ENCODE data around the gene TRMT112. TPM values are rescaled to one million over a fixed set of nuclear protein-coding genes. Genes with fewer than 3 reads are reported as not detected.

The TRMT112 gene
- total and polyA plus RNA-seq, 10 of the 15 experiments (the other 5 are each of a cell fraction or from before 2014, with no cell fraction given): 212 to 455 (median 308) TPM

DNA sequence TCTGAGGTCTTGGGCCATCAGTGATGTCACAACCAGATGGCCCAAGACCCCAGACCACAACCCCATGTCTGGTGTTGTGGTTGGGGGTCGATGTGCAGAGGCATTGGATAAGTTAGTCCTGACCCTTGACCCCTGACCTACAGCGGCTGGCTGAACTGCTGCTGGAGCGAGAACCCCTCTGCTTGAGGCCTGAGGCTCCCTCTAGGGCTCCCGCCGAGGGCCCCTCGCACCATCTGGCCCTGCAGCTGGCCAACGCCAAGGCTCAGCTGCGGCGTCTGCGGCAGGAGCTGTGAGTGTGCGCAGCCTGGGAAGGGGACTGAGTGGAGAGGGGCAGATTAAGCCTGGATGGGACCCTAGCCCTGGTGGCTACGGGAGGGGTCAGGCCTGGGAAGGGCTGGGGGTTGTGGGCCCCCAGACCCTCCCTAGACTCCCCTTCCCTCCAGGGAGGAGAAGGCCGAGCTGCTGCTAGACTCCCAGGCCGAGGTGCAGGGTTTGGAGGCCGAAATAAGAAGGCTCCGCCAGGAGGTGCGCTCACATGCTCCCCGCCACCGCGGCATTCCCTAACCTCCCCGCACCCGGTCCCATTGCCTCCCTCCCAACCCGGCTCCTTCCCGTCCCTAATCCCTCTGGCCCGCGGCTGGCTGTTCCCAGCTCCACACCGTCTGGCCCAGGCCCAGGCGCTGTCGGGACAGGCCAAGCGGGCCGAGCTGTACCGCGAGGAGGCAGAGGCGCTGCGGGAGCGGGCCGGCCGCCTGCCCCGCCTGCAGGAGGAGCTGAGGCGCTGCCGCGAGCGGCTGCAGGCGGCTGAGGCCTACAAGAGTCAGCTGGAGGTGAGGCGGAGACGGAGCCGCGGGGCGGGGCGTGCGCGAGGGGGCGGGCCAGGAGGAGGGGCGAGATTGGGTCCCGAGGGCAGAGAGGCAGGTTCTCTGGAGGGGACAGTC, 24.8 kb upstream of the TRMT112 start:
- Histone ChIP-seq H3K9me3 (replicated peaks; ENCODE audit: control insufficient read depth, insufficient read depth, low read length) (no peaks in the 10 kb centered on the region), H3K9ac (ENCODE audit: control insufficient read depth, insufficient read depth, low read length) (no peak overlapping the region; the same call in 1 of the 2 replicates), H4K20me1 (ENCODE audit: control insufficient read depth, insufficient read depth) (no peaks in the 10 kb centered on the region; the same call in 1 of the 2 replicates), H3K27me3 (replicated peaks in 1 of 2; ENCODE audit: control insufficient read depth in 2 of 2, insufficient read depth in 2 of 2, low read length in 1 of 2) (no peaks in the 10 kb centered on the region), H3K4me2 (ENCODE audit: control insufficient read depth, insufficient read depth) (peak overlapping the region; percentile 100), H3K27ac (ENCODE audit: control insufficient read depth, insufficient read depth) (no peak overlapping the region), H3K4me3 (peak overlapping the region; percentile 45; the same call in 1 of the 2 replicates), H3K79me2 (ENCODE audit: control insufficient read depth, insufficient read depth, low read length) (peaks cover 24% of the 10 kb centered on the region), H3K4me1 (ENCODE audit: control insufficient read depth, insufficient read depth, low read length) (peaks cover 24% of the 10 kb centered on the region), H2AFZ (ENCODE audit: control insufficient read depth, low read depth, low read length) (no peak overlapping the region), H3K36me3 (ENCODE audit: control insufficient read depth in 2 of 2, insufficient read depth in 2 of 2, low read length in 1 of 2) (peaks cover 8 to 13% of the 10 kb centered on the region in 2 experiments; a peak in 3 of 4 replicates)
- CTCF ChIA-PET: interaction anchor here (0.6 to 14.7 kb wide), 12 partner anchors 10 to 108 kb away, joined by 3 to 228 read pairs (median 7); partner anchors contain the start of genes ESRRA, PRDX5 and TRMT112
- DNase-seq (ENCODE audit: low read depth, low spot score): no peak
- WGBS (ENCODE audit: insufficient coverage, insufficient replicate concordance, low lambda C conversion rate, missing lambda C conversion rate): 45% methylated on average over 42 of the region's 55 CpGs
- RAD21 ChIA-PET (ENCODE audit: unreplicated experiment): interaction anchor here (0.9 to 3.9 kb wide), 6 partner anchors 10 to 70 kb away, joined by 3 to 53 read pairs (median 12); partner anchors contain the start of genes PRDX5 and TRMT112
- POLR2A ChIA-PET: interaction anchor here (0.6 to 2.3 kb wide), 8 partner anchors 11 to 437 kb away, joined by 3 to 17 read pairs (median 3); partner anchors contain the start of genes PRDX5, SF1 and TRMT112
- ATAC-seq: peak; percentile 78
- FAIRE-seq: no peak
- no TSS peak for BruUV-seq (replicated peaks)
- intact Hi-C loops (cut with micrococcal nuclease; ENCODE audit: unreplicated experiment): no loop called here
- SMC1A ChIA-PET (ENCODE audit: uncharacterized antibody, unreplicated experiment): interaction anchor here (0.6 to 3.9 kb wide), 9 partner anchors 7 to 396 kb away, joined by 3 to 28 read pairs (median 3); partner anchors contain the start of genes PRDX5 and TRMT112
- in situ Hi-C loops (cut with MboI): no loop called here
- TF ChIP-seq IRF4 (IDR thresholded peaks at IDR 0.05; ENCODE audit: low read depth, low read length) (no peak), WRNIP1 (IDR thresholded peaks at IDR 0.05; ENCODE audit: borderline replicate concordance, low read depth, low read length) (no peak), KAT2A (conservative IDR thresholded peaks at IDR 0.05; ENCODE audit: control insufficient read depth, low read depth, low read length) (no peak), TCF7 (IDR thresholded peaks at IDR 0.05; ENCODE audit: borderline replicate concordance) (no peak), RFX5 (IDR thresholded peaks at IDR 0.05; ENCODE audit: low read depth, low read length) (no peak), SP1 (IDR thresholded peaks at IDR 0.05; ENCODE audit: low read depth, low read length) (no peak), SUZ12 (IDR thresholded peaks at IDR 0.05; ENCODE audit: unreplicated experiment) (no peak), RAD21 (IDR thresholded peaks at IDR 0.05; ENCODE audit: insufficient read depth, low read depth, low read length) (peak; percentile 23; the same call in 1 of the 2 replicates), EZH2 (IDR thresholded peaks at IDR 0.05; ENCODE audit: borderline replicate concordance, control insufficient read depth, low read depth, low read length) (no peak), TARDBP (IDR thresholded peaks at IDR 0.05; ENCODE audit: borderline replicate concordance) (no peak), NR2F1 (conservative IDR thresholded peaks at IDR 0.05) (0 out of 2 replicates have a peak, but pooled peaks have one; percentile 19), MTA3 (IDR thresholded peaks at IDR 0.05; ENCODE audit: borderline replicate concordance, low read length) (no peak)
- TF ChIP-seq, protein P1, sequence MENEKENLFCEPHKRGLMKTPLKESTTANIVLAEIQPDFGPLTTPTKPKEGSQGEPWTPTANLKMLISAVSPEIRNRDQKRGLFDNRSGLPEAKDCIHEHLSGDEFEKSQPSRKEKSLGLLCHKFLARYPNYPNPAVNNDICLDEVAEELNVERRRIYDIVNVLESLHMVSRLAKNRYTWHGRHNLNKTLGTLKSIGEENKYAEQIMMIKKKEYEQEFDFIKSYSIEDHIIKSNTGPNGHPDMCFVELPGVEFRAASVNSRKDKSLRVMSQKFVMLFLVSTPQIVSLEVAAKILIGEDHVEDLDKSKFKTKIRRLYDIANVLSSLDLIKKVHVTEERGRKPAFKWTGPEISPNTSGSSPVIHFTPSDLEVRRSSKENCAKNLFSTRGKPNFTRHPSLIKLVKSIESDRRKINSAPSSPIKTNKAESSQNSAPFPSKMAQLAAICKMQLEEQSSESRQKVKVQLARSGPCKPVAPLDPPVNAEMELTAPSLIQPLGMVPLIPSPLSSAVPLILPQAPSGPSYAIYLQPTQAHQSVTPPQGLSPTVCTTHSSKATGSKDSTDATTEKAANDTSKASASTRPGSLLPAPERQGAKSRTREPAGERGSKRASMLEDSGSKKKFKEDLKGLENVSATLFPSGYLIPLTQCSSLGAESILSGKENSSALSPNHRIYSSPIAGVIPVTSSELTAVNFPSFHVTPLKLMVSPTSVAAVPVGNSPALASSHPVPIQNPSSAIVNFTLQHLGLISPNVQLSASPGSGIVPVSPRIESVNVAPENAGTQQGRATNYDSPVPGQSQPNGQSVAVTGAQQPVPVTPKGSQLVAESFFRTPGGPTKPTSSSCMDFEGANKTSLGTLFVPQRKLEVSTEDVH (IDR thresholded peaks at IDR 0.05; ENCODE audit: low read depth, partially characterized antibody): no peak
- TF ChIP-seq, protein P2, sequence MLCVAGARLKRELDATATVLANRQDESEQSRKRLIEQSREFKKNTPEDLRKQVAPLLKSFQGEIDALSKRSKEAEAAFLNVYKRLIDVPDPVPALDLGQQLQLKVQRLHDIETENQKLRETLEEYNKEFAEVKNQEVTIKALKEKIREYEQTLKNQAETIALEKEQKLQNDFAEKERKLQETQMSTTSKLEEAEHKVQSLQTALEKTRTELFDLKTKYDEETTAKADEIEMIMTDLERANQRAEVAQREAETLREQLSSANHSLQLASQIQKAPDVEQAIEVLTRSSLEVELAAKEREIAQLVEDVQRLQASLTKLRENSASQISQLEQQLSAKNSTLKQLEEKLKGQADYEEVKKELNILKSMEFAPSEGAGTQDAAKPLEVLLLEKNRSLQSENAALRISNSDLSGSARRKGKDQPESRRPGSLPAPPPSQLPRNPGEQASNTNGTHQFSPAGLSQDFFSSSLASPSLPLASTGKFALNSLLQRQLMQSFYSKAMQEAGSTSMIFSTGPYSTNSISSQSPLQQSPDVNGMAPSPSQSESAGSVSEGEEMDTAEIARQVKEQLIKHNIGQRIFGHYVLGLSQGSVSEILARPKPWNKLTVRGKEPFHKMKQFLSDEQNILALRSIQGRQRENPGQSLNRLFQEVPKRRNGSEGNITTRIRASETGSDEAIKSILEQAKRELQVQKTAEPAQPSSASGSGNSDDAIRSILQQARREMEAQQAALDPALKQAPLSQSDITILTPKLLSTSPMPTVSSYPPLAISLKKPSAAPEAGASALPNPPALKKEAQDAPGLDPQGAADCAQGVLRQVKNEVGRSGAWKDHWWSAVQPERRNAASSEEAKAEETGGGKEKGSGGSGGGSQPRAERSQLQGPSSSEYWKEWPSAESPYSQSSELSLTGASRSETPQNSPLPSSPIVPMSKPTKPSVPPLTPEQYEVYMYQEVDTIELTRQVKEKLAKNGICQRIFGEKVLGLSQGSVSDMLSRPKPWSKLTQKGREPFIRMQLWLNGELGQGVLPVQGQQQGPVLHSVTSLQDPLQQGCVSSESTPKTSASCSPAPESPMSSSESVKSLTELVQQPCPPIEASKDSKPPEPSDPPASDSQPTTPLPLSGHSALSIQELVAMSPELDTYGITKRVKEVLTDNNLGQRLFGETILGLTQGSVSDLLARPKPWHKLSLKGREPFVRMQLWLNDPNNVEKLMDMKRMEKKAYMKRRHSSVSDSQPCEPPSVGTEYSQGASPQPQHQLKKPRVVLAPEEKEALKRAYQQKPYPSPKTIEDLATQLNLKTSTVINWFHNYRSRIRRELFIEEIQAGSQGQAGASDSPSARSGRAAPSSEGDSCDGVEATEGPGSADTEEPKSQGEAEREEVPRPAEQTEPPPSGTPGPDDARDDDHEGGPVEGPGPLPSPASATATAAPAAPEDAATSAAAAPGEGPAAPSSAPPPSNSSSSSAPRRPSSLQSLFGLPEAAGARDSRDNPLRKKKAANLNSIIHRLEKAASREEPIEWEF (IDR thresholded peaks at IDR 0.05; ENCODE audit: insufficient replicate concordance, low read depth, low read length): no peak

All from GM12878 (cell line).